Liver (tissue), 3 donors: Measurements from ENCODE around the gene CTNS.

Source experiments
- GABPA ChIP-seq, 2 donors: IDR thresholded peaks in 1 of 2; conservative IDR thresholded peaks in 1 of 2; 2 replicates each; pipeline ENCODE4 v1.6.1; 2016; ENCODE audit warnings: antibody characterized with exemption in 2 of 2, mild to moderate bottlenecking in 1 of 2, moderate library complexity in 1 of 2
- JUND ChIP-seq, 2 donors: IDR thresholded peaks; 2 replicates each; pipeline ENCODE4 v1.6.1; 2016; ENCODE audit warnings: antibody characterized with exemption in 2 of 2
- SP1 ChIP-seq: IDR thresholded peaks from 2 replicates; pipeline ENCODE4 v1.6.1; 2018; ENCODE audit warnings: antibody characterized with exemption, mild to moderate bottlenecking
- YY1 ChIP-seq: IDR thresholded peaks from 2 replicates; pipeline ENCODE4 v1.6.1; 2016; ENCODE audit warnings: antibody characterized with exemption, mild to moderate bottlenecking
- TF ChIP-seq, protein P1 (sequence below): fragments of 150-350 bp; IDR thresholded peaks from 2 replicates; pipeline ENCODE4 v1.5.1; 2017; ENCODE audit warnings: improper control_type of control experiment, low read depth, low read length; ENCODE audit not compliant: missing input control
- TF ChIP-seq, protein P2 (sequence below): IDR thresholded peaks from 2 replicates; pipeline ENCODE4 v1.6.1; 2016; ENCODE audit warnings: antibody characterized with exemption
- donor health status: healthy.
- donor health status: healthy.

DNA sequence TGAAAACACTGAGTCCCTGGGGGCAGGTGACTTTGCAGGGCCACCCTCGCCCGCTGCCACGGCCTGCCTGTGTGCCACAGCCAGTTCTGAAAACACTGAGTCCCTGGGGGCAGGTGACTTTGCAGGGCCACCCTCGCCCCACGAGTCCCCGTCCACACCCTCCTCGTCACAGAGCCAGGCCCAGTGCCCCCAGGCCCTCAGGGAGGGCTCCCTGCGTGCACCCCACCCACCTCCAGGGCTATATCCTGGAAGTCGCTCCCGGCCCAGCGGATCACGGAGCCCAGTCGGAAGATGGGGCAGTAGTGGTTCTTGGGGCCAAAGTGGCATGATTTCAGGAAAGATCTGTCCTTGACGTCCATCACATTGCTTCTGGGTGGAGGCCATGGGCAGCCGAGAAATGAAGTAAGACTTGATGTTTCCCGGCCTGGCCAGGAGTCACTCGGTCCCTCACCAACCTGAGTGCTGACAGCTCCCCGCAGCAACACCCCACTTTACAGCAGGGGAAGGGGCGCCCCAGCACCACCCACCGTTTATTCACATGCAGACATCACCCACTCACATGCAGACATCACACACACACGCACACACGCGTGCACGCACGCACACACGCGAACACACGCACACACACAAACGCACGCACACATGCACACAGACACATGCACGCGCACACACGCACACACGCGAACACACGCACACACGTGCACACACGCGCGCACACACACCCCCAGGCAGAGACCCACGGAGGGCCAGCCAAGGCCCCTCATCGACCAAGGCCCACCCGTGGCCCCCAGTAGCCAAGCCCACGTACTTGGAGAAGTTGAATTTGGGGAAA, 52.9 kb downstream of the CTNS start:
- no peak for TF ChIP-seq JUND (IDR thresholded peaks at IDR 0.05)
- TF ChIP-seq, protein P1, sequence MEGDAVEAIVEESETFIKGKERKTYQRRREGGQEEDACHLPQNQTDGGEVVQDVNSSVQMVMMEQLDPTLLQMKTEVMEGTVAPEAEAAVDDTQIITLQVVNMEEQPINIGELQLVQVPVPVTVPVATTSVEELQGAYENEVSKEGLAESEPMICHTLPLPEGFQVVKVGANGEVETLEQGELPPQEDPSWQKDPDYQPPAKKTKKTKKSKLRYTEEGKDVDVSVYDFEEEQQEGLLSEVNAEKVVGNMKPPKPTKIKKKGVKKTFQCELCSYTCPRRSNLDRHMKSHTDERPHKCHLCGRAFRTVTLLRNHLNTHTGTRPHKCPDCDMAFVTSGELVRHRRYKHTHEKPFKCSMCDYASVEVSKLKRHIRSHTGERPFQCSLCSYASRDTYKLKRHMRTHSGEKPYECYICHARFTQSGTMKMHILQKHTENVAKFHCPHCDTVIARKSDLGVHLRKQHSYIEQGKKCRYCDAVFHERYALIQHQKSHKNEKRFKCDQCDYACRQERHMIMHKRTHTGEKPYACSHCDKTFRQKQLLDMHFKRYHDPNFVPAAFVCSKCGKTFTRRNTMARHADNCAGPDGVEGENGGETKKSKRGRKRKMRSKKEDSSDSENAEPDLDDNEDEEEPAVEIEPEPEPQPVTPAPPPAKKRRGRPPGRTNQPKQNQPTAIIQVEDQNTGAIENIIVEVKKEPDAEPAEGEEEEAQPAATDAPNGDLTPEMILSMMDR = no peak
- TF ChIP-seq SP1 = no peak
- TF ChIP-seq YY1 = no peak
- no peak for TF ChIP-seq GABPA (IDR thresholded peaks at IDR 0.05 in 1 of 2, conservative IDR thresholded peaks at IDR 0.05 in 1 of 2)
- TF ChIP-seq, protein P2, sequence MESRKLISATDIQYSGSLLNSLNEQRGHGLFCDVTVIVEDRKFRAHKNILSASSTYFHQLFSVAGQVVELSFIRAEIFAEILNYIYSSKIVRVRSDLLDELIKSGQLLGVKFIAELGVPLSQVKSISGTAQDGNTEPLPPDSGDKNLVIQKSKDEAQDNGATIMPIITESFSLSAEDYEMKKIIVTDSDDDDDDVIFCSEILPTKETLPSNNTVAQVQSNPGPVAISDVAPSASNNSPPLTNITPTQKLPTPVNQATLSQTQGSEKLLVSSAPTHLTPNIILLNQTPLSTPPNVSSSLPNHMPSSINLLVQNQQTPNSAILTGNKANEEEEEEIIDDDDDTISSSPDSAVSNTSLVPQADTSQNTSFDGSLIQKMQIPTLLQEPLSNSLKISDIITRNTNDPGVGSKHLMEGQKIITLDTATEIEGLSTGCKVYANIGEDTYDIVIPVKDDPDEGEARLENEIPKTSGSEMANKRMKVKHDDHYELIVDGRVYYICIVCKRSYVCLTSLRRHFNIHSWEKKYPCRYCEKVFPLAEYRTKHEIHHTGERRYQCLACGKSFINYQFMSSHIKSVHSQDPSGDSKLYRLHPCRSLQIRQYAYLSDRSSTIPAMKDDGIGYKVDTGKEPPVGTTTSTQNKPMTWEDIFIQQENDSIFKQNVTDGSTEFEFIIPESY = no peak
